Measurements from ENCODE around the gene OTP.

OTP gene

DNA sequence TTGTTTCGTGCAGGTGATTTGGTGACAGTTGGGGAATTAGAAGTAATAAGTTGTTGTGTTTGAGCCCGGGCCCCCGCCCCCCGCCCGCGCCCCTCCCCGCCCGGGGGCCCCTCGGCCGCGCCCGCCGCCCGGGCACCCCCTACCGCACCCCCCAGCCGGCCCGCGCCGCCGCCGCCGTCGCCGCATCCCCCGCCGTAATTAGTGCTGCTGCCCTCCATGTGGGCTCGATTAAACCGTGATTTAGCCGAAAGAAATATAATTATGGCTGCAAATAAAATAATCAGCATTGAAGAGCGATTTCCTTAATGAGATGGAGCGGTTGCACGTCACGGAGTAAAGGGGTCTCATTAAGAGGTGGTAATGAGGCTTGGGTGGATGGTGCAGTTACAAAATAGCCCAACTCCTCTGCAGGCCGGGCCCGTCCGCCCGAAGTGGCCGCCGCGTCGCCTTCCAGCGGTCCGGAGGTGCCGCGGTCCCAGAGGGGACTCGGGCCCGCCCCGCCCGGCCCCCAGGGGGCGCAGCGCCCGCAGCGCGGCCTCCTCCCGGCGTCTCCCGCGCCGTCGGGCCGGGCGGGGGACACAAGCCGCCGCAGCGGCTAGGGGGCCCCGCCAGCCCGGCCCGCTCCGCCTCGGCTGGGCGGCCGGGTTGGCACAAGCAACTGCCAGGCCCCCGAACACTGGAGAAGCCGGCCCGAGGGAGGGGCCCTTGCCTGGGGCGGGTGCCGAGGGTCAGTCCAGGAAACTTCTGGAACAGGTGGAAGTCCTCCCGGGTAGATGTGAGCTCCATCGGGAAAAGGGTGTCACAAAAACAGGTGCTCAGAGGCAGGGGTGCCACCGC lies 6.9 kb upstream of the OTP start:
- Mint-ChIP-seq H3K4me3 (peak overlapping the region; percentile 70), H3K4me1 (peaks cover 39% of the 10 kb centered on the region), H3K9me3 (peaks cover 4% of the 10 kb centered on the region), H3K36me3 (ENCODE audit: low read depth) (no peaks in the 10 kb centered on the region), H3K27ac (no peak overlapping the region), H3K27me3 (ENCODE audit: low read depth, poor library complexity) (peaks cover 99% of the 10 kb centered on the region)
- TF ChIP-seq, protein P1, sequence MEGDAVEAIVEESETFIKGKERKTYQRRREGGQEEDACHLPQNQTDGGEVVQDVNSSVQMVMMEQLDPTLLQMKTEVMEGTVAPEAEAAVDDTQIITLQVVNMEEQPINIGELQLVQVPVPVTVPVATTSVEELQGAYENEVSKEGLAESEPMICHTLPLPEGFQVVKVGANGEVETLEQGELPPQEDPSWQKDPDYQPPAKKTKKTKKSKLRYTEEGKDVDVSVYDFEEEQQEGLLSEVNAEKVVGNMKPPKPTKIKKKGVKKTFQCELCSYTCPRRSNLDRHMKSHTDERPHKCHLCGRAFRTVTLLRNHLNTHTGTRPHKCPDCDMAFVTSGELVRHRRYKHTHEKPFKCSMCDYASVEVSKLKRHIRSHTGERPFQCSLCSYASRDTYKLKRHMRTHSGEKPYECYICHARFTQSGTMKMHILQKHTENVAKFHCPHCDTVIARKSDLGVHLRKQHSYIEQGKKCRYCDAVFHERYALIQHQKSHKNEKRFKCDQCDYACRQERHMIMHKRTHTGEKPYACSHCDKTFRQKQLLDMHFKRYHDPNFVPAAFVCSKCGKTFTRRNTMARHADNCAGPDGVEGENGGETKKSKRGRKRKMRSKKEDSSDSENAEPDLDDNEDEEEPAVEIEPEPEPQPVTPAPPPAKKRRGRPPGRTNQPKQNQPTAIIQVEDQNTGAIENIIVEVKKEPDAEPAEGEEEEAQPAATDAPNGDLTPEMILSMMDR (IDR thresholded peaks at IDR 0.05): peak; percentile 11
- DNase-seq: peak; percentile 78

- peaks cover 7% of the 10 kb centered on the region for H3K9me3 Mint-ChIP-seq
- peak; percentile 30 for DNase-seq
- H3K27ac Mint-ChIP-seq: no peak overlapping the region
- peaks cover 45% of the 10 kb centered on the region for H3K4me1 Mint-ChIP-seq
- peak overlapping the region; percentile 70 for H3K4me3 Mint-ChIP-seq
- TF ChIP-seq, protein P1 (IDR thresholded peaks at IDR 0.05): no peak
- peaks cover 99% of the 10 kb centered on the region for H3K27me3 Mint-ChIP-seq (ENCODE audit: low read depth, poor library complexity)
- no peaks in the 10 kb centered on the region for H3K36me3 Mint-ChIP-seq (ENCODE audit: low read depth)
Observed at GRCh38 chr5:77644371-77645157, 6.1 kb upstream of the OTP start.

- Mint-ChIP-seq H3K4me3 (no peak overlapping the region), H3K27me3 (ENCODE audit: low read depth, poor library complexity) (peaks cover 100% of the 10 kb centered on the region), H3K9me3 (peaks cover 7% of the 10 kb centered on the region), H3K4me1 (peaks cover 49% of the 10 kb centered on the region), H3K27ac (no peak overlapping the region), H3K36me3 (ENCODE audit: low read depth) (no peaks in the 10 kb centered on the region)
- no peak for DNase-seq
- TF ChIP-seq, protein P1 (IDR thresholded peaks at IDR 0.05): no peak
Observed at GRCh38 chr5:77643654-77644370, 5.3 kb upstream of the OTP start.

DNA sequence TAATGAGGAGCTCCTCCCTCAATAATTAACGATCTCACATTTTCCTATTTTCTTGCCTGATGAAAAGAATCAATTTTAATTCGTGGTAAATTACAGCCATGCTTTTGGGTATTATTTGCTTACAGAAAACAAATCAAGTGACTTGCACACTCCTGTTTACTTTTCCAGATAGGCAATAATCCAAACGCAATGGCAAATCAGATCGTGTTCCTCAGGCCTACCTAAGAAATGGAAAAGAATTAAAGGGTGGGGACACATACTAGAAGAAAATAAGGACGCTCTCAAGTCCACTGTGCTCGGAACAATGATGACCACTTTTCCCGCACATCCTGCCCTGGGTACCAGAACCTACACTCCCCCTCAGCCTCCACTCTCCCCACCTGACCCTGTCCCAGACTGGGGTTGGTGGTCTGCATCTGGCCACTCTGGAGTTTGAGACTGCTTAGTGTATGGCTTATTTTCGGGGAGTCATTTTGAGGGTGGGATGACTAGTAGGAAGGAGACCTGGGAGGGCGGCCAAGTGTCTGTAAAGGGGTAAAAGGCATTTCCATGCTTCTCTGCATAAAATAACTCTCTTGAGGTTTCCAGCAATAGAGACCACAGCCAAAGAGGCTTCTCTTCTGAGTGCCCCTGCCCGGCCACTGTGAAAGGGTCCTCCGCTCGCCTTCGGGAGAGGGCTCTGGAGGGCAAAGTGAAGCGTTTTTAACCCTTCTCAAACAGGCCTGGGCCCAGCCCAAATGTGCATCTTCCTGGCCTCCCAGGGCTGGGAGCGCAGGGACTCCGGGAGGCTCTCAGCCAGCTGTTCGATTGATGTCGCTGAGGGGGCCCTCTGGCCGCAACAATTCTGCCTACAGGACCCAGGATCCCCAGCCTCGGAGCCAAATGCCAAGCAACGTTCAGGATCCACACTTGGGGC lies 4.5 kb upstream of the OTP start:
- DNase-seq: peak; percentile 23
- Mint-ChIP-seq H3K36me3 (ENCODE audit: low read depth) (no peaks in the 10 kb centered on the region), H3K27me3 (ENCODE audit: low read depth, poor library complexity) (peaks cover 100% of the 10 kb centered on the region), H3K27ac (no peak overlapping the region), H3K9me3 (peaks cover 4% of the 10 kb centered on the region), H3K4me3 (no peak overlapping the region), H3K4me1 (peaks cover 50% of the 10 kb centered on the region)
- TF ChIP-seq, protein P1 (IDR thresholded peaks at IDR 0.05): no peak

Data from nephron progenitor cell (in vitro differentiated cells).